Measurements from ENCODE around the gene AGAP1.

The AGAP1 gene

GRCh38 chr2:235592430-235592829 is 98.6 kb downstream of the AGAP1 start:
- no peak for TF ChIP-seq CTCF (IDR thresholded peaks at IDR 0.05)

GRCh38 chr2:235592836-235593235 is 99.0 kb downstream of the AGAP1 start:
- TF ChIP-seq CTCF (IDR thresholded peaks at IDR 0.05): no peak

GRCh38 chr2:235594041-235594440 is 100.2 kb downstream of the AGAP1 start:
- TF ChIP-seq CTCF (IDR thresholded peaks at IDR 0.05): peak; percentile 58

GRCh38 chr2:235594964-235595363 is 101.1 kb downstream of the AGAP1 start:
- no peak for TF ChIP-seq CTCF (IDR thresholded peaks at IDR 0.05)

GRCh38 chr2:235595422-235596010 is 101.7 kb downstream of the AGAP1 start:
- peak; percentile 73 for TF ChIP-seq CTCF (IDR thresholded peaks at IDR 0.05)

- no peak for TF ChIP-seq CTCF (IDR thresholded peaks at IDR 0.05)
Measured at GRCh38 chr2:235596272-235596671, 102.4 kb downstream of the AGAP1 start.

GRCh38 chr2:235597081-235597615 is 103.3 kb downstream of the AGAP1 start:
- no peak for TF ChIP-seq CTCF (IDR thresholded peaks at IDR 0.05)

- no peak for TF ChIP-seq CTCF (IDR thresholded peaks at IDR 0.05)
Measured at GRCh38 chr2:235598026-235598425, 104.2 kb downstream of the AGAP1 start.

Data from LNCAP (cell line).